ENCODE results near the gene TRIM25.

DNA sequence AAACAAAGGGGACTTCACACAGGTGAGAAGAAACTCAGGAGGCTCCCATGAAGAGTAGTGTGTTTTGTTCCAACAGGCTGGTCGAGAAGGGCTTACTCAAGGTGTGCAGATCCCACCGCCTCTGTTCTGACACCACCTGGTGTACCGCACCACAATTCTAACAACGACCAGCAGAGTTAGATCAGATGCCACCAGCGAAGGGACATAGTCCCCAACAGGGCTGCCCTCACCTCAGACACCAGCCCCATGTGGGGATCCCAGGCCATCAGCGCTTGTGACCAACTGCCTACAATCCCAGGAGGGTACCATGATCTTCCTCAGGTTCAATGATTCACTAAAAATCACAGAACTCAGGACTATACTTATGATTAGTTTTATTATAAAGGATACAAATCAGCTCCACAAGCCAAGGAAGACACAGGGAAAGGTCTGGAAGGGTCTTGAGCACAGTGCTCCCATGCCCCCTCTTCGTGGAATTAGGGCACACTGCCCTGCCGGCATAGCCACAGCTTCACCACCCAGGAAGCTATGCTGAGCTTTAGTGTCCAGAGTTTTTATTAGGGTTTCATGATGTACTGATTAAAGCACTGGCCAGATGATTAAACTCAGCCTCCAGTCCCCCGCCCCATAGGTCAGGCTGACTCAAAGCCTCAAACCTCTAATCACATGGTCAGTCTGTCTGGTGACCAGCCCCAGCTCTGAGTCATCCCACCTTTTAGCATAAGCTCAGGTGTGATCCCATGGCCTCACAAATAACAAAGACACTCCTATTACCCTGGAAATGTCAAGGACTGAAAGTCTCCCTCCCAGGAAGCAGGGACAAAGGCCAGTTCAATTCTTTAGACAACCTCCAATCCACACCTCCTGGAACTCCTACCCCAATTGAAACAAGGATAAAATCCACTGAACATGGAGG, 26.0 kb downstream of the TRIM25 start:
- TF ChIP-seq, protein P1, sequence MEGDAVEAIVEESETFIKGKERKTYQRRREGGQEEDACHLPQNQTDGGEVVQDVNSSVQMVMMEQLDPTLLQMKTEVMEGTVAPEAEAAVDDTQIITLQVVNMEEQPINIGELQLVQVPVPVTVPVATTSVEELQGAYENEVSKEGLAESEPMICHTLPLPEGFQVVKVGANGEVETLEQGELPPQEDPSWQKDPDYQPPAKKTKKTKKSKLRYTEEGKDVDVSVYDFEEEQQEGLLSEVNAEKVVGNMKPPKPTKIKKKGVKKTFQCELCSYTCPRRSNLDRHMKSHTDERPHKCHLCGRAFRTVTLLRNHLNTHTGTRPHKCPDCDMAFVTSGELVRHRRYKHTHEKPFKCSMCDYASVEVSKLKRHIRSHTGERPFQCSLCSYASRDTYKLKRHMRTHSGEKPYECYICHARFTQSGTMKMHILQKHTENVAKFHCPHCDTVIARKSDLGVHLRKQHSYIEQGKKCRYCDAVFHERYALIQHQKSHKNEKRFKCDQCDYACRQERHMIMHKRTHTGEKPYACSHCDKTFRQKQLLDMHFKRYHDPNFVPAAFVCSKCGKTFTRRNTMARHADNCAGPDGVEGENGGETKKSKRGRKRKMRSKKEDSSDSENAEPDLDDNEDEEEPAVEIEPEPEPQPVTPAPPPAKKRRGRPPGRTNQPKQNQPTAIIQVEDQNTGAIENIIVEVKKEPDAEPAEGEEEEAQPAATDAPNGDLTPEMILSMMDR (IDR thresholded peaks at IDR 0.05; ENCODE audit: borderline replicate concordance, extremely low read depth, low read length, poor library complexity, severe bottlenecking): no peak
- no peak for TF ChIP-seq EZH2 (IDR thresholded peaks at IDR 0.05; ENCODE audit: borderline replicate concordance, low read depth, low read length, severe bottlenecking)

All from DND-41 (cell line).